GM23338 (cell line): ENCODE measurements around the gene IDUA. TPM values are rescaled to one million over a fixed set of nuclear protein-coding genes. Genes with fewer than 3 reads are reported as not detected.

Source experiments
- ATAC-seq: fragments of 200-7000 bp; cut with Tn5 transposase; 3 replicates; pipeline ENCODE4 v1.9.1; 2020
- DNase-seq: peaks from one replicate; pipeline ENCODE4 v3.0.0-alpha.2; 2015; ENCODE audit warnings: low spot score
- H2AFZ ChIP-seq: fragments of 200-600 bp; sonication (generic); 2 replicates; pipeline ENCODE4 v1.8.0; 2016; ENCODE audit warnings: antibody characterized with exemption, mild to moderate bottlenecking, moderate library complexity
- H3F3A ChIP-seq: fragments of 200-600 bp; sonication (generic); replicated peaks from 2 replicates; pipeline ENCODE4 v1.8.0; 2017; ENCODE audit warnings: antibody characterized with exemption, mixed run types, low read depth
- H3K27ac ChIP-seq: fragments of 200-600 bp; sonication (generic); 2 replicates; pipeline ENCODE4 v1.6.1; 2016; ENCODE audit warnings: low read depth
- H3K27me3 ChIP-seq: fragments of 200-600 bp; sonication (generic); 2 replicates; pipeline ENCODE4 v1.8.0; 2016; ENCODE audit warnings: mild to moderate bottlenecking, mixed run types, moderate library complexity; ENCODE audit not compliant: insufficient read depth
- H3K36me3 ChIP-seq: fragments of 200-600 bp; sonication (generic); 2 replicates; pipeline ENCODE4 v1.8.0; 2016; ENCODE audit warnings: mild to moderate bottlenecking; ENCODE audit not compliant: insufficient read depth
- H3K4me1 ChIP-seq: fragments of 200-600 bp; sonication (generic); 2 replicates; pipeline ENCODE4 v1.8.0; 2016; ENCODE audit warnings: mild to moderate bottlenecking, moderate library complexity; ENCODE audit not compliant: insufficient read depth
- H3K4me2 ChIP-seq: fragments of 200-600 bp; sonication (generic); 2 replicates; pipeline ENCODE4 v1.7.1; 2017; ENCODE audit warnings: mixed run types
- H3K4me3 ChIP-seq: fragments of 200-600 bp; sonication (generic); 2 replicates; pipeline ENCODE4 v1.6.1; 2016; ENCODE audit warnings: mixed run types
- H3K79me2 ChIP-seq: fragments of 200-600 bp; sonication (generic); replicated peaks from 2 replicates; pipeline ENCODE4 v1.8.0; 2017; ENCODE audit warnings: mild to moderate bottlenecking; ENCODE audit not compliant: insufficient read depth
- H3K9me2 ChIP-seq: fragments of 200-600 bp; sonication (generic); 2 replicates; pipeline ENCODE4 v1.8.0; 2017; ENCODE audit not compliant: insufficient read depth
- H4K20me1 ChIP-seq: fragments of 200-600 bp; sonication (generic); replicated peaks from 2 replicates; pipeline ENCODE4 v1.8.0; 2017; ENCODE audit warnings: mild to moderate bottlenecking; ENCODE audit not compliant: insufficient read depth
- H3K27ac Mint-ChIP-seq: 2 replicates; pipeline ENCODE4 v1.8.0; 2020; ENCODE audit warnings: inconsistent platforms, mild to moderate bottlenecking, moderate library complexity, mixed read lengths
- H3K27me3 Mint-ChIP-seq: 3 replicates; pipeline ENCODE4 v1.8.0; 2022; ENCODE audit warnings: low read depth, mild to moderate bottlenecking, moderate library complexity, mixed read lengths, inconsistent platforms; ENCODE audit not compliant: insufficient read depth, poor library complexity
- H3K36me3 Mint-ChIP-seq: 3 replicates; pipeline ENCODE4 v1.8.0; 2021; ENCODE audit warnings: low read depth, mild to moderate bottlenecking, inconsistent platforms, moderate library complexity, mixed read lengths
- H3K4me1 Mint-ChIP-seq: 3 replicates; pipeline ENCODE4 v1.8.0; 2020; ENCODE audit warnings: mild to moderate bottlenecking, inconsistent platforms, mixed read lengths
- H3K4me3 Mint-ChIP-seq: 3 replicates; pipeline ENCODE4 v1.8.0; 2021; ENCODE audit warnings: moderate library complexity, mild to moderate bottlenecking, inconsistent platforms, mixed read lengths
- H3K9me3 Mint-ChIP-seq: 3 replicates; pipeline ENCODE4 v1.8.0; 2020; ENCODE audit warnings: moderate library complexity, mild to moderate bottlenecking, inconsistent platforms, mixed read lengths
- CREB1 ChIP-seq: fragments of 250-450 bp; sonication (Bioruptor Pico); IDR thresholded peaks from 2 replicates; pipeline ENCODE4 v1.5.0; 2020; ENCODE audit warnings: low read depth, mild to moderate bottlenecking, moderate library complexity
- EZH2 ChIP-seq: fragments of 200-600 bp; sonication (generic); IDR thresholded peaks from one replicate; pipeline ENCODE4 v1.8.0; 2017; ENCODE audit warnings: antibody characterized with exemption, mild to moderate bottlenecking, low read depth; ENCODE audit not compliant: unreplicated experiment
- EZH2phosphoT487 ChIP-seq: fragments of 200-600 bp; sonication (generic); IDR thresholded peaks from one replicate; pipeline ENCODE4 v1.8.1; 2018; ENCODE audit warnings: antibody characterized with exemption; ENCODE audit not compliant: unreplicated experiment
- JUNB ChIP-seq: IDR thresholded peaks from one replicate; pipeline ENCODE4 v1.6.1; 2016; ENCODE audit warnings: antibody characterized with exemption; ENCODE audit not compliant: unreplicated experiment
- NANOG ChIP-seq: IDR thresholded peaks from 2 replicates; pipeline ENCODE4 v1.6.1; 2016; ENCODE audit warnings: antibody characterized with exemption, borderline replicate concordance
- POLR2AphosphoS5 ChIP-seq: IDR thresholded peaks from 2 replicates; pipeline ENCODE4 v1.6.1; 2016; ENCODE audit warnings: antibody characterized with exemption, low read depth
- STAT1 ChIP-seq: IDR thresholded peaks from one replicate; pipeline ENCODE4 v1.6.1; 2016; ENCODE audit warnings: antibody characterized with exemption; ENCODE audit not compliant: unreplicated experiment
- ZNF114 ChIP-seq: fragments of 250-450 bp; sonication (Bioruptor Pico); IDR thresholded peaks from 2 replicates; pipeline ENCODE4 v1.5.0; 2020; ENCODE audit warnings: mild to moderate bottlenecking, moderate library complexity
- ZNF331 ChIP-seq: fragments of 250-450 bp; sonication (Bioruptor Pico); IDR thresholded peaks from 2 replicates; pipeline ENCODE4 v1.5.0; 2020; ENCODE audit warnings: low read depth, mild to moderate bottlenecking, moderate library complexity
- polyA plus RNA-seq: library from polyadenylated mRNA; unstranded; fragments of >200 nt; fragmentation: Nextera tagmentation; extraction: Ambion mirVana; gene quantifications from 2 replicates; pipeline ENCODE4 v1.2.1, GENCODE V29; 2016
- total RNA-seq: library from RNA; depleted of rRNA; stranded (reverse); fragments of >200 nt; shearing (Covaris generic); gene quantifications from 2 replicates; pipeline ENCODE4 v1.2.3, GENCODE V29; 2014
- TF ChIP-seq, protein P1 (sequence below), 2 experiments: fragments of 200-600 bp in 1 of 2; sonication (generic) in 1 of 2; conservative IDR thresholded peaks; 2 replicates each; pipeline versions ENCODE4 v1.5.1 to v1.6.1; 2016 to 2017; ENCODE audit warnings: antibody characterized with exemption in 2 of 2, low read depth in 2 of 2, mild to moderate bottlenecking in 2 of 2, moderate library complexity in 1 of 2
- TF ChIP-seq, protein P2 (sequence below): fragments of 250-450 bp; sonication (Bioruptor Pico); IDR thresholded peaks from 2 replicates; pipeline ENCODE4 v1.5.0; 2020; ENCODE audit warnings: mild to moderate bottlenecking, moderate library complexity
- TF ChIP-seq, protein P3 (sequence below): IDR thresholded peaks from one replicate; pipeline ENCODE4 v1.6.1; 2018; ENCODE audit warnings: antibody characterized with exemption; ENCODE audit not compliant: unreplicated experiment
- TF ChIP-seq, protein P4 (sequence below): IDR thresholded peaks from 2 replicates; pipeline ENCODE4 v1.6.1; 2016; ENCODE audit warnings: antibody characterized with exemption

Gene IDUA
- total and polyA plus RNA-seq, 2 experiments from 2014 or later, result 1.3 to 6.1 TPM

DNA sequence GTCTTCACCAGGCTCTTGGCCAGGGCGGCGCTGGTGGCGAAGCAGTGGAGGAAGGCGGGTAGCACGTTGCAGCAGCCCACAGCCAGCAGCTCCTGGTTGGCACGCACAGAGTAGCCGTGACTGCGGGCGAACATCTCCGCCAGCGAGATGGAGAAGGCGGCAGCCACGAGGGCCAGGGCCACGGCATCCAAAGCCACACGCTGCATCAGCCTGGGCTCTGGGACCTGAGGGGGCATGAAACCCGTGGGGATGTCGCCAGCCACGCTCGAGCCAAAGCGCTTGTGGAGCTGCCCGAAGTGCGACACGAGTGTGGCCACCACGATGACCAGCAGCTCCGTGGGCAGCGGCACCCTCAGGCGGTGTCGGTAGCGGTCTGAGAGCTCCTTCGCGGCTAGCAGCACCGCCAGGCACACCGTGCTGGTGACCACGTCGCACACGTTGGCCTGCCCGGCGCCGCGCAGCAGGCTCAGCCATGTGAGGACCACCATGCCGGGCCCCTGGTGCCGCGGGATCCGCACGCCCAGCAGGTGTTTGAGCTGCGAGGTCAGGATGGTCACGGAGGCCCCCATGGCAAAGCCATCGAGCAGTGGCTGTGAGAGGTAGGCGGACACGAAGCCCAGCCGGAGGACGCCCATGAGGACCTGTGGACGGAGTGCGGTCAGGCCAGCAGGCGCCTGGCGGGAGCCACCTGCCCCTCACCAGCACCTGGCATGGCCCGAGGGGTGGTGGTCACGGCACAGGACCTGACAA lies 3.1 kb downstream of the IDUA start:
- ATAC-seq, result no peak
- Histone ChIP-seq H3K9me2 (no peaks in the 10 kb centered on the region), H3K4me1 (peaks cover 12% of the 10 kb centered on the region), H4K20me1 (no peaks in the 10 kb centered on the region), H3K27me3 (peaks cover 13% of the 10 kb centered on the region), H3K4me3 (no peak overlapping the region), H3F3A (peaks cover 6% of the 10 kb centered on the region; the same call in 1 of the 2 replicates), H3K36me3 (no peaks in the 10 kb centered on the region), H3K27ac (no peak overlapping the region), H2AFZ (no peak overlapping the region), H3K4me2 (no peak overlapping the region), H3K79me2 (no peaks in the 10 kb centered on the region)
- Mint-ChIP-seq H3K27me3 (peaks cover 15% of the 10 kb centered on the region), H3K27ac (no peak overlapping the region), H3K4me1 (peaks cover 2% of the 10 kb centered on the region; the same call in 1 of the 3 replicates), H3K4me3 (no peak overlapping the region), H3K9me3 (no peaks in the 10 kb centered on the region), H3K36me3 (no peaks in the 10 kb centered on the region)
- TF ChIP-seq, protein P1, sequence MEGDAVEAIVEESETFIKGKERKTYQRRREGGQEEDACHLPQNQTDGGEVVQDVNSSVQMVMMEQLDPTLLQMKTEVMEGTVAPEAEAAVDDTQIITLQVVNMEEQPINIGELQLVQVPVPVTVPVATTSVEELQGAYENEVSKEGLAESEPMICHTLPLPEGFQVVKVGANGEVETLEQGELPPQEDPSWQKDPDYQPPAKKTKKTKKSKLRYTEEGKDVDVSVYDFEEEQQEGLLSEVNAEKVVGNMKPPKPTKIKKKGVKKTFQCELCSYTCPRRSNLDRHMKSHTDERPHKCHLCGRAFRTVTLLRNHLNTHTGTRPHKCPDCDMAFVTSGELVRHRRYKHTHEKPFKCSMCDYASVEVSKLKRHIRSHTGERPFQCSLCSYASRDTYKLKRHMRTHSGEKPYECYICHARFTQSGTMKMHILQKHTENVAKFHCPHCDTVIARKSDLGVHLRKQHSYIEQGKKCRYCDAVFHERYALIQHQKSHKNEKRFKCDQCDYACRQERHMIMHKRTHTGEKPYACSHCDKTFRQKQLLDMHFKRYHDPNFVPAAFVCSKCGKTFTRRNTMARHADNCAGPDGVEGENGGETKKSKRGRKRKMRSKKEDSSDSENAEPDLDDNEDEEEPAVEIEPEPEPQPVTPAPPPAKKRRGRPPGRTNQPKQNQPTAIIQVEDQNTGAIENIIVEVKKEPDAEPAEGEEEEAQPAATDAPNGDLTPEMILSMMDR (conservative IDR thresholded peaks at IDR 0.05; ENCODE audit: low read depth in 2 of 2), result no peak
- TF ChIP-seq CREB1 (CRISPR knock-in tag), result no peak
- no peak for TF ChIP-seq ZNF114 (CRISPR knock-in tag)
- TF ChIP-seq POLR2AphosphoS5, result no peak
- TF ChIP-seq, protein P2, sequence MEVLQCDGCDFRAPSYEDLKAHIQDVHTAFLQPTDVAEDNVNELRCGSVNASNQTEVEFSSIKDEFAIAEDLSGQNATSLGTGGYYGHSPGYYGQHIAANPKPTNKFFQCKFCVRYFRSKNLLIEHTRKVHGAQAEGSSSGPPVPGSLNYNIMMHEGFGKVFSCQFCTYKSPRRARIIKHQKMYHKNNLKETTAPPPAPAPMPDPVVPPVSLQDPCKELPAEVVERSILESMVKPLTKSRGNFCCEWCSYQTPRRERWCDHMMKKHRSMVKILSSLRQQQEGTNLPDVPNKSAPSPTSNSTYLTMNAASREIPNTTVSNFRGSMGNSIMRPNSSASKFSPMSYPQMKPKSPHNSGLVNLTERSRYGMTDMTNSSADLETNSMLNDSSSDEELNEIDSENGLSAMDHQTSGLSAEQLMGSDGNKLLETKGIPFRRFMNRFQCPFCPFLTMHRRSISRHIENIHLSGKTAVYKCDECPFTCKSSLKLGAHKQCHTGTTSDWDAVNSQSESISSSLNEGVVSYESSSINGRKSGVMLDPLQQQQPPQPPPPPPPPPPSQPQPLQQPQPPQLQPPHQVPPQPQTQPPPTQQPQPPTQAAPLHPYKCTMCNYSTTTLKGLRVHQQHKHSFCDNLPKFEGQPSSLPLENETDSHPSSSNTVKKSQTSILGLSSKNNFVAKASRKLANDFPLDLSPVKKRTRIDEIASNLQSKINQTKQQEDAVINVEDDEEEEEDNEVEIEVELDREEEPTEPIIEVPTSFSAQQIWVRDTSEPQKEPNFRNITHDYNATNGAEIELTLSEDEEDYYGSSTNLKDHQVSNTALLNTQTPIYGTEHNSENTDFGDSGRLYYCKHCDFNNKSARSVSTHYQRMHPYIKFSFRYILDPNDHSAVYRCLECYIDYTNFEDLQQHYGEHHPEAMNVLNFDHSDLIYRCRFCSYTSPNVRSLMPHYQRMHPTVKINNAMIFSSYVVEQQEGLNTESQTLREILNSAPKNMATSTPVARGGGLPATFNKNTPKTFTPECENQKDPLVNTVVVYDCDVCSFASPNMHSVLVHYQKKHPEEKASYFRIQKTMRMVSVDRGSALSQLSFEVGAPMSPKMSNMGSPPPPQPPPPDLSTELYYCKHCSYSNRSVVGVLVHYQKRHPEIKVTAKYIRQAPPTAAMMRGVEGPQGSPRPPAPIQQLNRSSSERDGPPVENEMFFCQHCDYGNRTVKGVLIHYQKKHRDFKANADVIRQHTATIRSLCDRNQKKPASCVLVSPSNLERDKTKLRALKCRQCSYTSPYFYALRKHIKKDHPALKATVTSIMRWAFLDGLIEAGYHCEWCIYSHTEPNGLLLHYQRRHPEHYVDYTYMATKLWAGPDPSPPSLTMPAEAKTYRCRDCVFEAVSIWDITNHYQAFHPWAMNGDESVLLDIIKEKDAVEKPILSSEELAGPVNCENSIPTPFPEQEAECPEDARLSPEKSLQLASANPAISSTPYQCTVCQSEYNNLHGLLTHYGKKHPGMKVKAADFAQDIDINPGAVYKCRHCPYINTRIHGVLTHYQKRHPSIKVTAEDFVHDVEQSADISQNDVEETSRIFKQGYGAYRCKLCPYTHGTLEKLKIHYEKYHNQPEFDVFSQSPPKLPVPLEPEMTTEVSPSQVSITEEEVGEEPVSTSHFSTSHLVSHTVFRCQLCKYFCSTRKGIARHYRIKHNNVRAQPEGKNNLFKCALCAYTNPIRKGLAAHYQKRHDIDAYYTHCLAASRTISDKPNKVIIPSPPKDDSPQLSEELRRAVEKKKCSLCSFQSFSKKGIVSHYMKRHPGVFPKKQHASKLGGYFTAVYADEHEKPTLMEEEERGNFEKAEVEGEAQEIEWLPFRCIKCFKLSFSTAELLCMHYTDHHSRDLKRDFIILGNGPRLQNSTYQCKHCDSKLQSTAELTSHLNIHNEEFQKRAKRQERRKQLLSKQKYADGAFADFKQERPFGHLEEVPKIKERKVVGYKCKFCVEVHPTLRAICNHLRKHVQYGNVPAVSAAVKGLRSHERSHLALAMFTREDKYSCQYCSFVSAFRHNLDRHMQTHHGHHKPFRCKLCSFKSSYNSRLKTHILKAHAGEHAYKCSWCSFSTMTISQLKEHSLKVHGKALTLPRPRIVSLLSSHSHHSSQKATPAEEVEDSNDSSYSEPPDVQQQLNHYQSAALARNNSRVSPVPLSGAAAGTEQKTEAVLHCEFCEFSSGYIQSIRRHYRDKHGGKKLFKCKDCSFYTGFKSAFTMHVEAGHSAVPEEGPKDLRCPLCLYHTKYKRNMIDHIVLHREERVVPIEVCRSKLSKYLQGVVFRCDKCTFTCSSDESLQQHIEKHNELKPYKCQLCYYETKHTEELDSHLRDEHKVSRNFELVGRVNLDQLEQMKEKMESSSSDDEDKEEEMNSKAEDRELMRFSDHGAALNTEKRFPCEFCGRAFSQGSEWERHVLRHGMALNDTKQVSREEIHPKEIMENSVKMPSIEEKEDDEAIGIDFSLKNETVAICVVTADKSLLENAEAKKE (CRISPR knock-in tag), result no peak
- no peak for TF ChIP-seq NANOG
- no peak for TF ChIP-seq JUNB
- TF ChIP-seq, protein P3, sequence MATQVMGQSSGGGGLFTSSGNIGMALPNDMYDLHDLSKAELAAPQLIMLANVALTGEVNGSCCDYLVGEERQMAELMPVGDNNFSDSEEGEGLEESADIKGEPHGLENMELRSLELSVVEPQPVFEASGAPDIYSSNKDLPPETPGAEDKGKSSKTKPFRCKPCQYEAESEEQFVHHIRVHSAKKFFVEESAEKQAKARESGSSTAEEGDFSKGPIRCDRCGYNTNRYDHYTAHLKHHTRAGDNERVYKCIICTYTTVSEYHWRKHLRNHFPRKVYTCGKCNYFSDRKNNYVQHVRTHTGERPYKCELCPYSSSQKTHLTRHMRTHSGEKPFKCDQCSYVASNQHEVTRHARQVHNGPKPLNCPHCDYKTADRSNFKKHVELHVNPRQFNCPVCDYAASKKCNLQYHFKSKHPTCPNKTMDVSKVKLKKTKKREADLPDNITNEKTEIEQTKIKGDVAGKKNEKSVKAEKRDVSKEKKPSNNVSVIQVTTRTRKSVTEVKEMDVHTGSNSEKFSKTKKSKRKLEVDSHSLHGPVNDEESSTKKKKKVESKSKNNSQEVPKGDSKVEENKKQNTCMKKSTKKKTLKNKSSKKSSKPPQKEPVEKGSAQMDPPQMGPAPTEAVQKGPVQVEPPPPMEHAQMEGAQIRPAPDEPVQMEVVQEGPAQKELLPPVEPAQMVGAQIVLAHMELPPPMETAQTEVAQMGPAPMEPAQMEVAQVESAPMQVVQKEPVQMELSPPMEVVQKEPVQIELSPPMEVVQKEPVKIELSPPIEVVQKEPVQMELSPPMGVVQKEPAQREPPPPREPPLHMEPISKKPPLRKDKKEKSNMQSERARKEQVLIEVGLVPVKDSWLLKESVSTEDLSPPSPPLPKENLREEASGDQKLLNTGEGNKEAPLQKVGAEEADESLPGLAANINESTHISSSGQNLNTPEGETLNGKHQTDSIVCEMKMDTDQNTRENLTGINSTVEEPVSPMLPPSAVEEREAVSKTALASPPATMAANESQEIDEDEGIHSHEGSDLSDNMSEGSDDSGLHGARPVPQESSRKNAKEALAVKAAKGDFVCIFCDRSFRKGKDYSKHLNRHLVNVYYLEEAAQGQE, result no peak
- TF ChIP-seq STAT1, result no peak
- TF ChIP-seq, protein P4, sequence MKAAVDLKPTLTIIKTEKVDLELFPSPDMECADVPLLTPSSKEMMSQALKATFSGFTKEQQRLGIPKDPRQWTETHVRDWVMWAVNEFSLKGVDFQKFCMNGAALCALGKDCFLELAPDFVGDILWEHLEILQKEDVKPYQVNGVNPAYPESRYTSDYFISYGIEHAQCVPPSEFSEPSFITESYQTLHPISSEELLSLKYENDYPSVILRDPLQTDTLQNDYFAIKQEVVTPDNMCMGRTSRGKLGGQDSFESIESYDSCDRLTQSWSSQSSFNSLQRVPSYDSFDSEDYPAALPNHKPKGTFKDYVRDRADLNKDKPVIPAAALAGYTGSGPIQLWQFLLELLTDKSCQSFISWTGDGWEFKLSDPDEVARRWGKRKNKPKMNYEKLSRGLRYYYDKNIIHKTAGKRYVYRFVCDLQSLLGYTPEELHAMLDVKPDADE, result no peak
- TF ChIP-seq ZNF331 (CRISPR knock-in tag), result no peak
- TF ChIP-seq EZH2, result no peak
- TF ChIP-seq EZH2phosphoT487, result no peak
- no peak for DNase-seq
